Pulmonary artery endothelial cell (primary cell): ENCODE measurements around the gene CMTM7. TPM values are rescaled to one million over a fixed set of nuclear protein-coding genes. Genes with fewer than 3 reads are reported as not detected.

Source experiments
- DNase-seq: peaks from one replicate; pipeline ENCODE4 v3.0.0-alpha.2; 2011; ENCODE audit warnings: low read depth, low spot score
- total RNA-seq: library from RNA; depleted of rRNA; stranded (reverse); fragments of >200 nt; gene quantifications from 2 replicates; pipeline ENCODE4 v1.2.3, GENCODE V29; 2014

The CMTM7 gene
- total RNA-seq, 1 donor from 2014 or later: 12.6 TPM

GRCh38 chr3:32413845-32414521 is 22.3 kb downstream of the CMTM7 start:
- DNase-seq: no peak

DNA sequence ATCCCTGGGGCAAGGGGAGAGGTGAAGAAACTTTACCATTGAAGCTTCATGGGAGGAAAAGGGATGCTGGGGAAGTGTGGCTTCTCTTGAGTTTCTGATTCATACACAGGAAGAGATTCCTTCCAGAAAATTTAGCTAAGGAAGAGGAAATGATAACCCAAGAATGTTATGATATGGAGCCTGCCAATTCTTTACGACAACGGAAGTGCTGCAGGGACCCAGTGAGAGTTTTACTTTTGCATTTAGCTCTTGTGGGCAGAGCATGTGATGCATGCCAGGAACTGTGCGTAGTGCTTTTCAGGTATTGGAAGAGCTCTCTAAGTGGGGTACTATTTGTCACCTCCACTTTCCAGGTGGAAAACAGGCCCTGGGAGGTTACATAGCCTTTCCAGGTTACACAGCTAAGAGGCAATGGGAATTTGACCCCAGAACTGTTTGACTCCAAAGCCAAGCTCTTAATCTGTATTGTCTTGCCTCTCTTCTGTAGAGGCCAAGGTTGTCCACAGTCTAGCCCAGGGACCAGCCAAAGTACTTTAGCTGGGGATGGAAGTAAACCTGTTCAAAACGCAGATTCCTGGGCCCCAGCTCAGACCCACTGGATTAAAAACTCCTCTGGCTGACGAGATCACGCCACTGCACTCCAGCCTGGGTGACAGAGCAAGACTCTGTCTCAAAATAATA is 23.0 kb downstream of the CMTM7 start:
- DNase-seq: peak; percentile 91

DNA sequence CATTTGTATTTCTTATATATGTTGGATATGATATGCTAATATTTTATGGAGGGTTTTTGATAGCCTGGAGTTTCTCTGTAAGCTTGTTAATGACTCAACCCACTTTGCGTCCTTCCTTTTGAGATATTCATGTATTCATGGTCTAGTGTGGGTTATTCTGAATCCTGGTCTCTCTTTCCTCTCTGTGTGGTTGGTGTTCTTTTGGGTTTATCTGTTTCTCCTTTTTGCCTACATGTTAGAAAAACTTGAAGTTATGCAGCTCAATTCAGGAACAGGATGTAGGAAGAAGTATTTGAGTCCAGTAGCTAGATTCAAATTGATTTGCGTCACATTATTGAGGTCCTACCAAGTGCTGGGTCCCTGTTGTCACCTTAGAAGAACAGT is 28.1 kb downstream of the CMTM7 start:
- no peak for DNase-seq

- no peak for DNase-seq
Observed at GRCh38 chr3:32420126-32421038, 28.7 kb downstream of the CMTM7 start.

DNA sequence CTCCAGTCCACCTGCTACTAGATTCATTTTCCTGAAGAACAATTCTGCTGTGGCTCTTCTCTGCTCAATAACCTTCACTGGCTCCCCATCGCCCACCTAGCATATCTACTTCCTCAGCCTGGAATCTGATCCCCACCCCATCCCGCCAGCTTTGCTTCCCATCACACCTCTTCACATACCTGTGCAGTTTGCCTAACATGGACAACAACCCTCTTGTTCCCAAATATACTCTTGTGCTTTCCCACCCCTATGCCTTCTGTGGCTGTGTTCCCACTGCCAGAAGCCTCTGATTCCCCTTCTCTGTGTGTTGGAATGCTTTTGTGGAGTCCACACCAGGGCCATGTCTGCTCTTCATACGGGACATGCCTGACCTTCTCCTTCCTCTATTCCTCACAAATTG is 29.5 kb downstream of the CMTM7 start:
- DNase-seq: no peak

GRCh38 chr3:32421991-32422859 is 30.6 kb downstream of the CMTM7 start:
- DNase-seq: peak; percentile 84

DNA sequence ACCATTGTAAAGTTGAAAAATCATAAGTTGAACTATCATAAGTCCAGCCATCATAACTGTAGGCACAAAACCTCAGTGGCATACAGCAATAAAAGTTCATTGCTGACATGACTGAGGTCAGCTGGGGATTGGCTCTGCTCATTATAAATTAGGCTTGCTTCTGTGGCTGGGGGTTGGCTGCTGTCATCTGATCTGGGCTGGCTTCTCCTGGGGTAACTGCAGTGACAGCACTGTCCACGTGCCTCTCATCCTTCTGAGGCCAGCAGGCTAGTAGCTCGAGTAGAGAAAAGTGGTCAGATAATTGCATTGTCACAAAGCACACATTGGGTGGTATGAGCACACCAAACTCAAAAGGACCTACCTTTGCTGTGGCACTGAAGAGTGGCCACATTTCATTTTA is 31.3 kb downstream of the CMTM7 start:
- no peak for DNase-seq

DNA sequence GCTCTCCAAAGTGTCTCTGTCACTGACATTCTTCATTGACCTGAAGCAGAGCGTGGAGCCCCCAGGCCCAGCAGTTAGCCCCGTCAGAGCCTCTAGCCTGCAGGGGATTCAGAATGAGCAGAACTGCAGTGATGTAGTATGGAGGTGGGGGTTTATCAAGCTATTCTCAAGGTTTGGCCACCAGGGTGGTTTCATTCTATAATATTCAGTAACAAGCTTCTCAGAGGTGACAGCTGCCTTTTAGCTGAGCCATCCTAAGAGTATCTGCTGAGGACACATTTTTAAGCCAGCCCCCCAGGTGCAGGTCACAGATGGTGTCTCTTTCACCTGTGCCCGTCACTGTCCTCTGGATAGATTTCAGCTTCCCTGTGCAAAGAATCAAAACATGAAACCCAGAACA is 31.9 kb downstream of the CMTM7 start:
- DNase-seq: no peak

DNA sequence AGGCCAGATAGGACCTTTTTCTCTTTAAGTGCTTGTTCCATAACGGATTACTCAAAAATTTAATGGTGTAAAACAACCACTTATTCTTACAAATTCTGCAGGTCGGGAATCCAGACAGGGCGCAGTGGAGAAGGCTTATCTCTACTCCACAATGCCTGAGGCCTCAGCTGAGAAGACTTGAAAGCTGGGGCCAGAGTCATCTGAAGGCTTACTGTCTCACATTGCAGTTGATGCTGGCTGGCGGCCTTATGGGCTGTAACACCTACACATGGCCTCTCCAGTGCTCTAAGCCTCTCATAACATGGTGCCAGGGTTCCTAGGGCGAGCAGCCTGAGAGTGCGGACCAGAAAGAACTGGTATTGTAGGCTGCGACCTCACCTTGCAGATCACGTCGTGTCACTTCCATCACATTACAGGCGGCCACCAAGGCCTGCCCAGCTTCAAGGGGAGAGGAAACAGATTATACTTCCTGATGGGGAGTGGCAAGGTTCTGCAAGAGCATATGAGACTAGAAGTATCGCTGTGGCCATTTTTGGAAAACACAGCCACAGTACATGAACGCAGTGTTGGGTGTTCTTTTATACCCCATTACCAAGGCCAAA is 32.4 kb downstream of the CMTM7 start:
- no peak for DNase-seq

GRCh38 chr3:32424581-32425250 is 33.1 kb downstream of the CMTM7 start:
- no peak for DNase-seq

- DNase-seq: no peak
Observed at GRCh38 chr3:32428092-32429068, 36.7 kb downstream of the CMTM7 start.

- no peak for DNase-seq
Observed at GRCh38 chr3:32430900-32431299, 39.2 kb downstream of the CMTM7 start.

GRCh38 chr3:32431481-32431880 is 39.8 kb downstream of the CMTM7 start:
- DNase-seq: no peak

DNA sequence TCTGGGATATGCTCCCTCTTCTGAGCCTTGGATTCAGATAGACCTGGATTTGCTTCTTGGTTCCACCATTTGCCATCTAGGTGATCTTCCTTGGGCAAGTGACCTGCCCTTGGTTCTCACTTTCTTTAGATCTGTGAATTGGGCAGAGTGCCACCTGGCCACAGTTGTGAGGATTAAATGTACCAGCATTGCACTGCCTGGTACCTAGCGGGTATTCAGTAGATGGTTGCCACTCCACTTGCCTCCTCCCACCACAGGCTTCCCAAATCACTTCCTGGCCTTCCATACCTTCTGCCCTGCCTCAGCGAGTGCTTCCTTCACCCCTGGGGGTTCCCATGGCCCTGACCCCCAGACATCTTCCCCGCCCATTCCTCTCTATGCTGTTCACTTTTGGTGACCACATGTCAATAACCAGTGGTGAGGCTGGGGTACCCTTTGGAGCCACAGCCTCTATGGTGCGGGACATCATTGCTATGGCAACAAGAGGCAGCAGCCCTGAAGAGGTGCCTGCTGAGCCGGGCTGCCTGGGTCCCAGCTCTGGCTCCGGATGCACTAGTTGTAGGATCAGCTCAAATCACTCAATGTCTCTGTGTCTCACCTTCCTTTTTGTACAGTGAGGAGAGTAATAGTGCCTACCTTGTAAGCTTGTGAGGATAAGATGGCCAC is 40.5 kb downstream of the CMTM7 start:
- DNase-seq: no peak

DNA sequence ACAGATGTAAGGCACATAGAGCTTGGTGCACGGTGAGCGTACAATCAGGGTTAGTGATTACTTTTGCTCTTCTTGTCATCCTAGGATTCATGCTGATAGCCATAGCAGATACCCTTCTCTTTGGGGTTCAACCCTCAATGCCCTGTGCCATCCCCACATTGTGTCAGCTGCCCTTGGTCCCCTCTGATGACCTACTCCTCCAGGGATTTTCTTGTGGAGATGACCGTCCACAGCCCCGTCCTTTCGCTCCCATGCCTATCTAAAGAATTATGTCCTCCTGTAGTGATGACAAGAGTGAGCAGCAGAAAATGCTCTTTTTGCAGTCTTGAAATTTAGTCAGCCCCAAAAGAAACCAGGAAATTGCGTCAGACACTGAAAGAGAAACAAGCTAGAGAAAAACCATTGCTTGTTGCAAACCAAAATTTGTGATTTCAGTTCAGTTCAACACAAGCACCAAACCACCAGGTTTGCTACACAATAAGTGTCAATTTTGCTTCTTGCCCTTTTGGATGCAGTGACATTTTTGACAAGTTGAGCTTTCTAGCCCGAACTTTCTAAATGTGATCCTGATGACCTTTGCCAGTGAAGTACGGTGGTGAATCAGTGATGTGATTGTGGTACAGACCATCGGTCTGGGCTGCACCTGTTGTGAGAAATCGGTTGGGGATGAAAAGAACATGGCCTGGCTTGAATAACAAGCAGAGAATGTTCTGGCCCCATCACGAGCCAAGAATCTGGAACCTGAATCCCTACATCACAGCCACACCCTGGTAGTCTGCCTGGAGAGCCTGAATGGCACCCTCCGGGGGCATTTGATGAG is 41.3 kb downstream of the CMTM7 start:
- DNase-seq: no peak

DNA sequence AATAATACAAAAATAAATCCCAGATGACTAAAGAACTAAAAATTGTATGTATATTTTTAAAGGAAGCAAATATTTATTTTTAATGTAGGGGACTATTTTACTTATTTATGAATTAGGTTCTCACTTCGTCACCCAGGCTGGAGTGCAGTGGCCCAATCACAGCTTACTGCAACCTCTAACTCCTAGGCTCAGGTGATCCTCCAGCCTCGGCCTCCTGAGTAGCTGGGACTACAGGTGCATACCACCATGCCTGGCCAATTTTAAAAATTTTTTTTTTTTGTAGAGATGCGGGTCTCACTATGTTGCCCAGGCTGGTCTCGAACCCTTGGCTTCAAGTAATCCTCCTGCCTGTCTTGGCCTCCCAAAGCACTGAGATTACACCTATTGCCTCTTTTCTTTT is 42.6 kb downstream of the CMTM7 start:
- DNase-seq: no peak

GRCh38 chr3:32435911-32436815 is 44.5 kb downstream of the CMTM7 start:
- DNase-seq: no peak
